DOHH2 (cell line): ENCODE results near the gene KCNAB1.

Source experiments
- H3F3A ChIP-seq: fragments of 200-600 bp; sonication (generic), shearing (Covaris generic); 2 replicates; pipeline ENCODE4 v1.6.0; 2016; ENCODE audit warnings: antibody characterized with exemption, mild to moderate bottlenecking; ENCODE audit not compliant: control insufficient read depth, insufficient read depth
- H3K27ac ChIP-seq: fragments of 200-600 bp; sonication (generic); 2 replicates; pipeline ENCODE4 v1.5.1; 2014; ENCODE audit warnings: low read depth, mild to moderate bottlenecking, low read length, moderate library complexity
- H3K27me3 ChIP-seq: fragments of 200-600 bp; sonication (generic); 2 replicates; pipeline ENCODE4 v1.6.1; 2014; ENCODE audit warnings: mild to moderate bottlenecking, low read length, mixed read lengths; ENCODE audit not compliant: control insufficient read depth
- H3K36me3 ChIP-seq: fragments of 200-600 bp; sonication (generic); 2 replicates; pipeline ENCODE4 v1.6.1; 2014; ENCODE audit warnings: mild to moderate bottlenecking, low read length, moderate library complexity, mixed read lengths; ENCODE audit not compliant: control insufficient read depth
- H3K4me1 ChIP-seq: fragments of 200-600 bp; sonication (generic); 2 replicates; pipeline ENCODE4 v1.6.1; 2014; ENCODE audit warnings: mild to moderate bottlenecking, low read length, mixed read lengths; ENCODE audit not compliant: control insufficient read depth
- H3K4me2 ChIP-seq: fragments of 200-600 bp; sonication (generic); 2 replicates; pipeline ENCODE4 v1.6.0; 2014; ENCODE audit warnings: mild to moderate bottlenecking, low read length, moderate library complexity
- H3K4me3 ChIP-seq: fragments of 200-600 bp; sonication (generic); 2 replicates; pipeline ENCODE4 v1.5.1; 2014; ENCODE audit warnings: mild to moderate bottlenecking, low read length, mixed read lengths
- H3K79me2 ChIP-seq: fragments of 200-600 bp; sonication (generic); 2 replicates; pipeline ENCODE4 v1.6.1; 2014; ENCODE audit warnings: mild to moderate bottlenecking, low read length, mixed read lengths; ENCODE audit not compliant: control insufficient read depth
- H3K9me2 ChIP-seq: fragments of 200-600 bp; sonication (generic); replicated peaks from 2 replicates; pipeline ENCODE4 v1.6.1; 2014; ENCODE audit warnings: mild to moderate bottlenecking, low read length, mixed read lengths; ENCODE audit not compliant: control insufficient read depth
- H3K9me3 ChIP-seq: fragments of 200-600 bp; sonication (generic); 2 replicates; pipeline ENCODE4 v1.6.1; 2014; ENCODE audit warnings: antibody characterized with exemption, low read length, mixed read lengths; ENCODE audit not compliant: control insufficient read depth, insufficient read depth
- H4K20me1 ChIP-seq: fragments of 200-600 bp; sonication (generic); 2 replicates; pipeline ENCODE4 v1.6.0; 2014; ENCODE audit warnings: low read depth, mild to moderate bottlenecking, antibody characterized with exemption, low read length, moderate library complexity; ENCODE audit not compliant: control insufficient read depth, insufficient read depth
- CTCF ChIP-seq: fragments of 200-600 bp; sonication (generic); IDR thresholded peaks from one replicate; pipeline ENCODE4 v1.5.1; 2014; ENCODE audit warnings: antibody characterized with exemption, mild to moderate bottlenecking, low read depth, low read length; ENCODE audit not compliant: poor library complexity, severe bottlenecking
- EZH2phosphoT487 ChIP-seq: fragments of 200-600 bp; sonication (generic); IDR thresholded peaks from 2 replicates; pipeline ENCODE4 v1.6.1; 2017; ENCODE audit warnings: borderline replicate concordance, mild to moderate bottlenecking, antibody characterized with exemption, low read length, moderate library complexity, mixed read lengths

The KCNAB1 gene

GRCh38 chr3:156418428-156418827 is 298.1 kb downstream of the KCNAB1 start:
- H3K9me3 ChIP-seq = no peaks in the 10 kb centered on the region
- no peak overlapping the region for H3K4me2 ChIP-seq
- no peaks in the 10 kb centered on the region for H3K79me2 ChIP-seq
- H3K4me3 ChIP-seq = no peak overlapping the region
- H3K9me2 ChIP-seq = no peaks in the 10 kb centered on the region
- no peaks in the 10 kb centered on the region for H3K4me1 ChIP-seq
- H4K20me1 ChIP-seq = no peaks in the 10 kb centered on the region
- no peak overlapping the region for H3K27ac ChIP-seq
- no peaks in the 10 kb centered on the region for H3K27me3 ChIP-seq
- TF ChIP-seq CTCF = no peak
- no peak for TF ChIP-seq EZH2phosphoT487
- H3F3A ChIP-seq = no peaks in the 10 kb centered on the region
- H3K36me3 ChIP-seq = no peaks in the 10 kb centered on the region

- no peak overlapping the region for H3K27ac ChIP-seq
- no peaks in the 10 kb centered on the region for H4K20me1 ChIP-seq
- TF ChIP-seq CTCF (no peak), EZH2phosphoT487 (no peak)
- no peaks in the 10 kb centered on the region for H3K4me1 ChIP-seq
- no peak overlapping the region for H3K4me3 ChIP-seq
- H3K9me2 ChIP-seq = no peaks in the 10 kb centered on the region
- H3K4me2 ChIP-seq = no peak overlapping the region
- peaks cover 3% of the 10 kb centered on the region; the same call in 1 of the 2 replicates for H3K27me3 ChIP-seq
- no peaks in the 10 kb centered on the region for H3K36me3 ChIP-seq
- H3F3A ChIP-seq = no peaks in the 10 kb centered on the region
- H3K9me3 ChIP-seq = no peaks in the 10 kb centered on the region
- H3K79me2 ChIP-seq = no peaks in the 10 kb centered on the region
Observed at GRCh38 chr3:156421534-156421933, 301.2 kb downstream of the KCNAB1 start.

GRCh38 chr3:156424758-156425157 is 304.4 kb downstream of the KCNAB1 start:
- Histone ChIP-seq H3K36me3 (no peaks in the 10 kb centered on the region), H3K4me2 (no peak overlapping the region), H3K4me3 (no peak overlapping the region), H3K79me2 (no peaks in the 10 kb centered on the region), H3K27ac (no peak overlapping the region), H3F3A (no peaks in the 10 kb centered on the region), H3K27me3 (peaks cover 3% of the 10 kb centered on the region; the same call in 1 of the 2 replicates), H3K9me3 (no peaks in the 10 kb centered on the region), H3K4me1 (no peaks in the 10 kb centered on the region), H3K9me2 (no peaks in the 10 kb centered on the region), H4K20me1 (no peaks in the 10 kb centered on the region)
- TF ChIP-seq CTCF (no peak), EZH2phosphoT487 (no peak)
